Measurements from ENCODE around the gene OR1E1. TPM values are rescaled to one million over a fixed set of nuclear protein-coding genes. Genes with fewer than 3 reads are reported as not detected.

Gene OR1E1
- not detected in 5 replicates for total RNA-seq (2022; extraction: Qiagen RNA extraction)

GRCh38 chr17:3398310-3398709 is at the start of gene OR1E1:
Gene OR1E1 (minus strand): TSS chr17:3398410. CDS start chr17:3398410, 0 bp downstream.

GRCh38 chr17:3433741-3434140 is 35.5 kb upstream of the OR1E1 start, which contains the start of gene OR1E2:
Gene OR1E2 (minus strand): TSS chr17:3433841. CDS start chr17:3433841, 0 bp downstream.

GRCh38 chr17:3411070-3411469 is 12.9 kb upstream of the OR1E1 start, which contains the start of gene OR3A3:
Gene OR3A3 (plus strand): TSS chr17:3411370.

GRCh38 chr17:3385869-3386816 is 12.1 kb downstream of the OR1E1 start, which contains the start of gene OR3A2:
Gene OR3A2 (minus strand): TSS chr17:3386308.

Other genes with a start within 250 kb of the OR1E1 start
- gene OR1A2, start 200.9 kb downstream of the OR1E1 start, total RNA-seq (2022; extraction: Qiagen RNA extraction), result not detected in 5 replicates
- gene OR1A1, start 190.7 kb downstream of the OR1E1 start, total RNA-seq (2022; extraction: Qiagen RNA extraction), result not detected in 5 replicates
- not detected in 5 replicates for gene OR3A1, start 100.0 kb downstream of the OR1E1 start, total RNA-seq (2022; extraction: Qiagen RNA extraction)
- not detected in 5 replicates for gene OR3A2, start 12.1 kb downstream of the OR1E1 start, total RNA-seq (2022; extraction: Qiagen RNA extraction)
- gene OR3A3, start 13.0 kb upstream of the OR1E1 start, total RNA-seq (2022; extraction: Qiagen RNA extraction), result not detected in 5 replicates
- not detected in 5 replicates for gene OR1E2, start 35.4 kb upstream of the OR1E1 start, total RNA-seq (2022; extraction: Qiagen RNA extraction)
- gene SPATA22, start 73.4 kb upstream of the OR1E1 start, total RNA-seq (2022; extraction: Qiagen RNA extraction), result not detected in 5 replicates
- not detected in 5 replicates for gene ASPA, start 77.6 kb upstream of the OR1E1 start, total RNA-seq (2022; extraction: Qiagen RNA extraction)
- 0.14 to 0.30 TPM (median 0.20 TPM) in 5 replicates for gene TRPV3, start 159.4 kb upstream of the OR1E1 start, total RNA-seq (2022; extraction: Qiagen RNA extraction)
- 3.0 to 4.5 TPM (median 3.7 TPM) in 5 replicates for gene TRPV1, start 211.0 kb upstream of the OR1E1 start, total RNA-seq (2022; extraction: Qiagen RNA extraction)
- gene SHPK, start 237.8 kb upstream of the OR1E1 start, total RNA-seq (2022; extraction: Qiagen RNA extraction), result 13.7 to 16.9 TPM (median 15.1 TPM) in 5 replicates
- gene CTNS, start 238.3 kb upstream of the OR1E1 start, total RNA-seq (2022; extraction: Qiagen RNA extraction), result 12.2 to 16.8 TPM (median 12.8 TPM) in 5 replicates

Data from A549 treated with AZD2906 at 1 μM for 4 hours (cell line).